ENCODE results near the gene EML1. TPM values are rescaled to one million over a fixed set of nuclear protein-coding genes. Genes with fewer than 3 reads are reported as not detected.
"Not testable (repeated sequence)": the region's sequence is repeated elsewhere in the genome, so short reads cannot be mapped to it uniquely, and the experiment has no call there.

EML1 gene
- total RNA-seq, 1 donor from 2014 or later = 0.32 TPM

DNA sequence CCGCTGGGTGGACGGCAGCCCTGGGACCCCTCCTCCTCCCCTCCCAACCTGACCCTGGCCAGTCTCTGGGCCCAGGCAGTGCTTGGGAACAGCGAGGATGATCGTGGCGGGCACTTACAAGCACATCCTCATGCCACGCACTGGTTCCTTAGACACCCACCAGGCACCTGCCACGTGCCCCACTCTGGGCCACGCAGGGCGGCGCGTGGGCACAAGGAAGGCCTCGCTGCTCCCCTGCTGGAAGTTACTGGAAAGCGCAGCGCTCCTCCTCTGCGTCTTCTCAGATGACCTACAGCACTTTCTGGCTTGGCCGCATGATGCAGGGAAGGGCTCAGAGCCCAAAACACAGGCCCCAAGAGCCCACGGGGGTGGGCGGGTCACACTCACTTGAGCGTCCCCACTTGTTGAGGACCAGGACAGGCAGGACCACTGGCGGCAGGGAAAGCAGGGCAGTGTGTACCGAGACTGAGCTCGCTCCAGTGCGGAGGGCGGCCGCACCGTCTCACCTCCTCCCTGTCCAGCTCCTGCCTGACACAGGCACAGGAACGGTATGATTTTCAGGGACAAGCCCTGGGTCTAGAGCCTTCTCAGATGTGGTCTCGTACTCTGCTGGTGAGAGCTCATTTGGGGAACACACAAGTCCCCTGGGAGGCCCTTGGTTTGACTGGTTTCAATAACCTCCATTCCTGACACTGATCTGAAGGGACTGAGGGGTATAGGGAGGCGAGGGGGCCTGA lies 143.7 kb downstream of the EML1 start:
- intact Hi-C loops (cut with micrococcal nuclease) = no loop called here

DNA sequence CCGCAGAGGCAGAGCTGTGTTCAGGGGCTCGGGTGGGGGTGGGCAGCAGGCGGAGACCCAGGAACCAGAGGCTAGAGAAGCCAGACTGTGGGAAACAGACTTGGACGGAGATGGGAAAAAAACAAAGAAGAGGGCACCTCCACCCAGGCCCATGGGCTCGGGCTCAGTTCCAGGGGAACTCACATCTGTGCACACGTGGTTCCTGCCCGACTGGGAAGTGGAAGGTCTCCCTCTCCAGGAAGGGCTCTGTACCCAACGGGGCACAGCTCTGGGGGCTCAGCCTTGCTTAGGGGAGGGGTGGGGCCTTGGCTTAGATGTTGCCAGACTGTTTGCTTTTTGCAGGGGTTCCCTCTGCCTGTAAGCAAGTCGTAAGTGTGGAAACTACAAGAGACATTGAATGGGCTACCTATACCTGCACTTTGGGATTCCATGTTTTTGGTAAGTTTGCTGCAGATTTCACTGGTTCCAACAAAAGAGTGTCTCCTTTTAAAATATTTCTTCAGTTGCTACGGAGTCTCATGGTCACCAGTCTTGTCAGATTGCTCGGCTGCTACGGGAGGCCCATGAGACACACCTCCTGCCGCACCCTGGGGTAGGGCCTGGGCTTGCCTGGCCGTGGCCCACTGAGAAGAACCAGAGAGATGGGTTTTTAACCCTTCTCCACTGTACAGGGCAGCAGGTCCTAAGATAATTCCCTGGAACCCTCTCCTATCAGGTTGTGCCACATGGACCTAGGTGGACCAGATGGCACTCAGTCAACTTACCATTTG lies 144.4 kb downstream of the EML1 start:
- intact Hi-C loops (cut with micrococcal nuclease) = no loop called here

DNA sequence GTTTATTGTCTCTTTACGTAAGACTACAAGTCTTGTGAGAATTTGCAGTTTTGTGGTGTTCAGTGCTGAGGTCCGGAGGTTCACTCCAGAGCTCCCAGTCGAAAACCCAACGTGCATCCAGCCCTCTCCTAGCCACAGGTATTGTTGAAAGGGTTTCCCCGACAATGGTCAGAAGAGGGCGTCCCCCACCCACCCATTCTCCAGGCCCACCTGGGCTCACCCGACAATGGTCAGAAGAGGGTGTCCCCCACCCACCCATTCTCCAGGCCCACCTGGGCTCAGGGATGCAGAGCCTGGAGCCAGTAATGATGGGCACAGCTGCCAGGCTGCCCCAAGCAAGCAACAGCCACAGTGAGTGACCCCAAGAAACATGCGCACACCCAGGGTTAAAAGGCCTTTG lies 145.2 kb downstream of the EML1 start:
- intact Hi-C loops (cut with micrococcal nuclease) = no loop called here

DNA sequence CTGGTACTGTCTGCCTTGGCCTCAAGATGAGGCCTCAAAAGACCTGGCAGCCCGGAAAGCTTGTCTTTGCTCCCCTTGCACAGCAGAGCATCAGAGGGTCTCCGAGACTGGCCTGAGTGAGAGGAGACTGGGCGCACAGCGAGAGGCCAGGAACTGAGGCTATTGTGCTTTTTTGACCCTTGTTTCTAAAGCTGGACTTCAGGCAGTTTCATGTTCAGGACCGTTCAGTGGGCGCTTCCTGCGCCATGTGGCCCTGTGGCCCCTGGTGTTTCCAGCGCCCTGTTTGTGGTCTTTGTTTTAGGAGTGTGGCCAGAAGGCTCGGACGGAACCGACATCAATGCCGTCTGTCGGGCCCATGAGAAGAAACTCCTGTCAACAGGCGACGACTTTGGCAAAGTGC lies 145.7 kb downstream of the EML1 start:
- intact Hi-C loops (cut with micrococcal nuclease) = no loop called here

DNA sequence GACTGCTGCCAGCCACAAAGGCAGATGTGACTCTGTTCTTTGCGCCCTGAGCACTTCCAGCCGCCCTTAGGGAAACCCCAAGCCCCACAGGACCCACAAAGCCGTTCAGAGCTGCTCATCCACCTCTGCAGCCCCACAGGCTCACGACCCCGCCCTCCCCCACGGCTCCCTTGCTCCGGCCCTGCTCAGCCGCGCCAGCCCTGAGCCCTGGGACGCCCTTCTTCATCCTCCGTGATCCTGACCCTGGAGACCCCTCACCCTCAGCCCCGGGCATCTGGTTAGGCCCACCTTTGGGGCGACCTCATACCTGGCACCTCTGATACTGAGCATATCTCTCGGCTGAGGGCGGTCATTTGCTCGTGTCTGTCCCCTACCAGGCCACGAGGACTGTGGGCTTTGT lies 146.2 kb downstream of the EML1 start:
- intact Hi-C loops (cut with micrococcal nuclease) = no loop called here

DNA sequence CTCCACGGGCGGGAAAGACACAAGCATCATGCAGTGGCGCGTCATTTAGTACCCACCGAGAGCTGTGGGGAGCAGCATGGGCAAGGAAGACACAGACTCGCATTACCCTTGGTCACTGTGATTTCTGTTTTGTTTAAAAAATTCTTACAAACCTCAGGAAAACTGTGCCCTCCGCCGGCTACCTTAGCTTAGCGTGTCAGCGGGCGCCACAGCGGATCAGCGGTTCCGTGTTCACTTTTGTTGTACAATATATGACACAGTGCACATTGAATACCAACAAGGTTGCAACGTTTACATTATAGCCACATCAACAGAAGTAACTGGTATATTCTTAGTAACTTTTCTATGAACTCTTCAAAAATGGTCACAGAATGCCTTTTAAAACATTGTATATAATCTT lies 146.9 kb downstream of the EML1 start:
- intact Hi-C loops (cut with micrococcal nuclease) = no loop called here

DNA sequence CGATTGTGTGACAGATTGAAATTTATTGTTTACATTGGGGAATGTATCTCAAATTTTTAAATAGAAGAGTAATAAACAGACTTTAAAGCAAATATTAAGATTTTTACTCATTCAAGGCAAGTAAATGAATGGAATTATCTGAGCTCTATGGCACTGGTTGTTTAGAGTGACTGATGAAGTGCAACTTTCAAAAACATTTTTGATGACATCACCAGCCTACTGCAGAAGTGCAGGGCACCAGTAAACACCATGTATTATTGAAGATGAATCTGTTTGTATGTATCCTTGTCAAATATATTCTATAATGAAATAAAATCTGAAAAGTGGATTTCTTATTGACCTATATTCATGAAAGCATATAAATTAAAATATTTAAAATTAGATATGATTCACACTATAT lies 148.0 kb downstream of the EML1 start:
- intact Hi-C loops (cut with micrococcal nuclease) = no loop called here

DNA sequence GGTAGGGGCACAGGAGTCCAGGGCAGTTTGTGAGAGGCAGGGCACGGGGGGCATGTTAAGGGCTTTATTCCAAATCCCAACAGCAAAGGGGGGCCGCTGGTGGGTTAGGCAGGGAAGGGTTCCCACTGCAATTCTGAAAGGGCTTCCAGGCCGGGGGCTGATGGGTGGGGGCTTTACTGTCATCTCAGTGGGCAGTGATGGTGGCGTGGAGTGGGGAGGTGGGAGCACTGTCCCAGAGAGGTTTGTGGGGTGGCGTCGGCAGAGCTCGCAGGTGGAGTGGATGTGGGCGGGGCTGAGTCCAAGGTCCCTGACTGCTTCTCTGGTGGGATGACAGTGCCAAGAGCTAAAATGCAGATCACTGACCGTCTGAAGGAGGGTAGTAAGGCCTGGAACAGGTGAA lies 150.4 kb downstream of the EML1 start:
- intact Hi-C loops (cut with micrococcal nuclease) = no loop called here

DNA sequence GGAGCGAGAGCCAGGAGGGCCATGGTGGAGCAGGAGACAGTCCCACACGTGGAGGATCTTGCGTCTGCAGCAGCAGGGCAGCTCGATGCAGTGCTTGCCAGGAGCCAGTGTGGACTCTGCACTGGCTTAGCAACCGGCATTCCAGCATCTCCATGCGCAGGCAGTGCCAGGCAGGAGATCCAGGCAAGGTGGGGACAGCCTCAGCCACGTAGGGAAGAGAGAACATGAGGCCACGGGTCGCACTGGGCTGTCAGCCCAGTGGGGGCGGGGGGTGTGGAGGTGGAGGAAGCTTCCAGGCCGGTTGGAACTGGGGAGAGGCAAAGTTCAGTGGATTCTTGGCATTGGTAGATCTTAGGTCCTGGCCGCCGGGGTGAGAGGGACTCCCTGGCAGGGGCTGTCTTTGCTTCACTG lies 151.0 kb downstream of the EML1 start:
- intact Hi-C loops (cut with micrococcal nuclease) = no loop called here

DNA sequence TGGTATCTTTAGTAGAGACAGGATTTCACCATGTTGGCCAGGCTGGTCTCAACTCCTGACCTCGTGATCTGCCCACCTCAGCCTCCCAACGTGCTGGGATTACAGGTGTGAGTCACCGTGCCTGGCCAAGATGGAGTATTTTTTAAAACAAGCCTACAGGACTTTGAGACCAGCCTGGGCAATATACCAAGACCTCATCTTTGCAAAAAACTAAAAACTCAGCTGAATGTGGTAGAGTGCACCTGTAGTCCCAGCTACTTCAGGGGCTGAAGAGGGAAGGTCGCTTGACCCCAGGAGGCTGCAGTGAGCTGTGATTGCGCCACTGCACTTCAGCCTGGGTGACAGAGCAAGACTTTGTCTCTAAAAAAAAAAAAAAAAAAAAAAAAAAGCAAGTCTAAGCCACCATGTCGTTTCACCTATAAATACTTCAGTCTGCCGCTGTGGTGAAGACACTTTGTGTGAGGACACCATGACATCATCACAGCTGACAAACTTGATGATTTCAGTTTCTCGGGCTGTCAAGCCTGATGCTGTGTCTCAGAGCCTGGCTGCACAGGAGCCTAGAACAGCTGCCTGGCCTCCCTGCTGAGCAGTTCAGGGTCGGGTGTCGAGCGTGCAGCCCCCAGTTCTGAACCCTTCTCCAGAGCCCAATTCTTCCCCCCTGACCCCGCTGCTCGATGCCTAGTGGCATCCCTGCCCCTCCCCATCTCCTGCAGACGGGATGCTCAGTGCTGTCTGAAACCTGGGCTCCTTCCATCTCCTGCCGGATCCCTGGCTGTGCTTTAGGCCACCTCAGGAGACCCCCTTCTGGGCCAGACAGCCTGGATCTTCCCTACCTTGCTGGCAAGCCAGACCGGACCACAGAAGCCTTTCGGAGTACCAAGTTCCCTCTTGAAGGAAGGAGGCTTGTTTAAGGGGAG lies 152.8 kb downstream of the EML1 start:
- intact Hi-C loops (cut with micrococcal nuclease) = no loop called here

DNA sequence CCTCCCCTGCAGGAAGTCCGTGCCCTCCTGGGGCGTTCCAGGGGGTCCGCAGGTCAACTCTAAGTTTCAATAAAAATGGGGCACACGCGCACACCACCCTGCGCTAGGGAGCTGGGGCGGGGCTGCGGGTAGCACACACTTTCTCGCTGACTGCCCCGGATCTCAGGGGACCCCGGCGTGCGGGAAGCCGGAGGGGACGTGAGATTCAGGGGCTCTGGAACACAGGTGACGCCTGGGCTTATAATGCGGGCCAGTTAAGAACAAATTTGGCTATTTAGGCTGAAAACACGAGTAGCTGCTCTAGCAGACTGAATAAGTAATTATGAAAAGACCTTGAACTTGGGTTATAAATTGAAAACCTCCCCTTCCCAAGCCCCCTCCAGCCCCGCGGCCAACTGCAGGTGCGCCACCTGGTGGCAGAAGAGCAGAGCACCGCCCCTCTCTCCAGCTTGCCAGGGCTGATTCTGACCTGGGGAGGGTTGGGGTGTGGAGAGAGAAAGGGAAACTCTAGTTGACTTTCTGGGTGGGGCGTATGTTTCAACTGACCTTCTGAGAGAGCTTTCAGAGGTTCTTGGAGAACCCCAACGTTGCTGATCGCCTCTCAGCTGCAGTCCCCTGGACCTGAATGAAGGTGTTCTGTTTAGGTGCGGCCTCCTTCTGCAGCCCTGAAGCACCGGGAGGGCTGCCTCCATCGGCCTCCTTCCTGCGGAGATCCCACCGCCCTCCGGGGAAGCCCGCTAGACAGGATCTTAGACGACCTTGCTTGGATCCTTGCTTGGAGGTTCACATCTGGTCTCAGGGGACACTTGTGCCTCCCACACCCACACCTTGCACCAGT lies 153.7 kb downstream of the EML1 start:
- intact Hi-C loops (cut with micrococcal nuclease) = loop anchor here (1.0 kb wide), 1 partner anchor 429 kb away; no protein-coding TSS in a partner anchor

DNA sequence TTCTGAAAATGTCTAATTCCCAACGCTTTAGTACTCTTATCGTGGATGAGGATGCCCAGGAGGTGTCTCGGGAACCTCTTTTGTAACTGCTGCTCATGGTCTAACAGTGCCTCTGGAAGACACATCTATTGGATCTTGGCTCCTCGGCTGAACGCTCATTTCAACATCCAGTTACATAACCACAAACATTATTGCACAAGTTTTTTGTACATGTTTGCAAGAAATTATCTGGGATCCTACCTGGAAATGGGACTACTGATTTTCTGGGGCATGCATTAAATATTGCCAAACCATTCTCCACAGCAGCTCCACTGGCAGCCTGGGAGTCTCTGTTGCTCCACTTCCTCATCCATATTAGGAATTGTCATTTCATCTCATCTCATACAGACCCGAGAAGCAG lies 154.5 kb downstream of the EML1 start:
- intact Hi-C loops (cut with micrococcal nuclease) = loop anchor here (1.0 kb wide), 1 partner anchor 429 kb away; no protein-coding TSS in a partner anchor

DNA sequence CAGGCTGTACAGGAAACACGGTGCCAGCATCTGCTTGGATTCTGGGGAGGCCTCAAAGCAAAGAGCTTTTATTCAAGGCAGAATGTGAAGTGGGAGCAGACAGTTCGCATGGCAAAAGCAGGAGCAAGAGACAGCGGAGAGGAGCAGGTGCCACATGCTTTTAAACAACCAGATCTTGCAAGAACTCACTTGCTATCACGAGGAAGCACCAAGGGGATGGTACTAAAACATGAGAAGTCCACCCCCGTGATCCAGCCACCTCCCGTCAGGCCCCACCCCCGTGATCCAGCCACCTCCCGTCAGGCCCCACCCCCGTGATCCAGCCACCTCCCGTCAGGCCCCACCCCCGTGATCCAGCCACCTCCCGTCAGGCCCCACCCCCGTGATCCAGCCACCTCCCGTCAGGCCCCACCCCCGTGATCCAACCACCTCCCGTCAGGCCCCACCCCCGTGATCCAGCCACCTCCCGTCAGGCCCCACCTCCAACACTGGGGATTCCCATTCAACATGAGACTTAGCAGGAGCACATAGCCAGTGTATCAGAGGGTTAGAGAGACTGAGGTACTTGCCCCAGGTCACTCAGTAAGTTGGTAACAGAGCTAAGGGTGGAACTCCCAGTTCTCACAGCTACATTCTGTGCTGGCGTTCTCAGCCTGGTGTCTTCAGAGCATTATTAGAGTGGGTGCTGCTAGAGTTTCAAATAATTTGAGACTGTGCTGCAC lies 156.0 kb downstream of the EML1 start:
- intact Hi-C loops (cut with micrococcal nuclease) = not testable (repeated sequence)

DNA sequence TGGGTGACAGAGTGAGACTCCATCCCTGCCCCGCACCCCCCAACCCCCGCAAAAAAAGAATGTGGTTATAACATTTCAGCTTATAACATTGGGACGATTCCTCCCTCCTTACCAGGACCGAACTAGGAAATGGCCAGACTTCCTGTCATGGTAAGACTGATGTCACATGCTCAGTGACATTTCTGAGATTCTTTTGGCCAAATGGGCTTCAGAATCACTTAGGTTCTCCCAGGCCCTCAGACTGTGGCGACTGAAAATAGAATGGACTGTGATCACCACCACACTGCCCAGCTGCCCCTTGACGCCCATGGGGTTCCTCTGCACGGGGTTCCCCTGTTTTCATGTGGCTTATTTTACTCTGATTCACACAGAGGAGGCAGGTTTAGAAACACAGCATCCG lies 157.0 kb downstream of the EML1 start:
- intact Hi-C loops (cut with micrococcal nuclease) = no loop called here

DNA sequence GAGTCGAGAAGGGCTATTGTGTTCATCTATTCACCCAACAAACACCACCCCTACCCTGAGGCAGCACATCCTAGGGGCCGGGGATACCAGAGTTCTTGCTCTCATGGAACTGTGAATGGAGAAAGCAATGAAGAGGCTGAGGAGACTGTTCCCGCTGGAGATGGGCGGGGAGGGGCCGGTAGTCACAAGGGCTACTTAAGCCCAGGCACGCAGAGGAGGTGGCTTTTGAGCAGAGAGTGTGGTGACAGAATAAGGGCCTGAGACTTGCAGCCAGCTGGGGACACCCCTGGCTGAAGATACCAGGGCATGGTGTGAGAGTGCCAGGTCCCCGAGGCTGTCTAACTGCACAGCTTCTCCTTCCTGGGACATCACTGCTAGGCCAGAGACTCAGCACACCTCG lies 157.9 kb downstream of the EML1 start:
- intact Hi-C loops (cut with micrococcal nuclease) = no loop called here

DNA sequence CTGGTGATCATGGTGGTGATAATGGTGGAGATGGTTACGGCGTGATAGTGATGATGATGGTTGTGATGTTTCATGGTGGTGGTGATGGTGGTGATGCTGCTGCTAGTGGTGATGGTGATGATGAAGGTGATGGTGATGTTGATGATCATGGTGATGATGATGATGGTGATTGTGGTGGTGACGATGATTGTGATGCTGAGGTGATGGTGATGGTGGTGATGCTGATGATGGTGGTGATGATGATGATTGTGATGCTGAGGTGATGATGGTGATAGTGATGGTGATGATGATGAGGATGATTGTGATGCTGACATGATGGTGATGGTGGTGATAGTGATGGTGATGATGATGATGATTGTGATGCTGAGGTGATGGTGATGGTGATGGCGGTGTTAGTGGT lies 158.8 kb downstream of the EML1 start:
- intact Hi-C loops (cut with micrococcal nuclease) = no loop called here

DNA sequence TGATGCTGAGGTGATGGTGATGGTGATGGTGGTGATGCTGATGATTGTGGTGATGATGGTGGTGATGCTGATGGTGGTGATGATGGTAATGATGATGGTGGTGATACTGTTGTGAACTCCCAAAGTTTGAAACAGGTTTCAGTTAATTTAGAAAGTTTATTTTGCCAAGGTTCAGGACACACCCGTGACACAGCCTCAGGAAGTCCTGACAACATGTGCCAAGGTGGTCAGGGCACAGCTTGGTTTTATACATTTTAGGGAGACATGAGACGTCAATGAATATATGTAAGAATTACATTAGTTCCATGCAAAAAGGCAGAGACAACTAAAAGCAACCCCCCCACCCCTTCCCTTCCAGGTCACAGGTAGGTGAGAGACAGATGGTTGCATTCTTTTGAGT lies 159.2 kb downstream of the EML1 start:
- intact Hi-C loops (cut with micrococcal nuclease) = no loop called here

DNA sequence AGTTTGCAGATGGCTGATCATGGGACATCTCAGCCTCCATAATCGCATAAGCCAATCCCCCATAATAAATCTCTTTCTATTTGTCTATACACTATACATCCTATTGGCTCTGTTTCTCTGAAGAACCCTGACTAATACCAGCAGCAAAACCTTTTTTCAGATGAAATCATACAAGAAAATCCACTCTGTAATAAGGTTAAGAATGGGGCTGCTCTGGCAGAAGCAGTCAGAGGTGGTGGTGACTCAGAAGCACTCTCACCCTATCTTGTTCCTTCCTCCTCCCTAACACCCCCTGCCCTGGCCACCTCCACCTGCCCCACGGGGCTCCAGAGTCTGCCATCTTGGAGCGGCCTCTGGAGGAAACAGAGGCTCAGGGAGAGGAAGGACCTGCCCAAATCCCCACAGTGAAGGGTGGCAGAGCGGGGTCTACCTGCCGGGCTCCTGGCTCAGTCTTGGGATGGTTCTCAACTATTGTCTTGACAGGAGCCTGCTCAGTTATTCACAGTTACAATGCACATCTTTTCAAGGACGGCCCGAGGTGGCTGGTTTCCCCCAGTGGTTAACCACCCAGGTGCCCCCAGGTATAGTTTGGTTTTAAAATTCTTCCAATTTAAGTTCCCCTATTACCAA lies 162.7 kb downstream of the EML1 start:
- intact Hi-C loops (cut with micrococcal nuclease) = no loop called here

DNA sequence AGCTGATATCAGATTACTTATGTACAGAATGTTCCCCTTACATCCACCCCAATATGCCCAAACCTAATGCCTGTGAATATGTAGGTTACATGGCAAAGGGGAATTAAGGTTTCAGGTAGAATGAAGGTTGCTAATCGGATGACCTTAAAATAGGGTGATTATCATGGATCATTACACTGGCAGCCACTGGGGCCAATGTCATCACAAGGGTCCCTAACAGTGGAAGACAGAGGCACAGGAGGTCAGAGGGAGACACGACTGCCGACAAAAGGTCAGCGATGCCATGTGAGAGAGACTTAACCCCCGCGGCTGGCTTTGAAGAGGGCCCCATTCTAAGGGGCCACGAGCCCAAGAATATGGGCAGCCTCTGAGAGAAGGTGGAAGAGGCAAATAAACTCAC lies 165.2 kb downstream of the EML1 start:
- intact Hi-C loops (cut with micrococcal nuclease) = no loop called here
